NCI-H82 treated with DMSO at 0.1 percent for 48 hours (cell line): ENCODE data around the gene TSC2.

Experiments used
- DNase-seq: peaks from one replicate; lab custom pipeline; 2025; ENCODE audit not compliant: unreplicated experiment; lab: John Stamatoyannopoulos, UW

TSC2 gene

GRCh38 chr16:2042171-2042985 lies 5.4 kb upstream of the TSC2 start:
- no peak for DNase-seq

GRCh38 chr16:2042986-2043666 lies 4.7 kb upstream of the TSC2 start:
- DNase-seq = no peak

- no peak for DNase-seq
Measured at GRCh38 chr16:2043667-2044451, 3.9 kb upstream of the TSC2 start.

GRCh38 chr16:2044541-2044940 lies 3.2 kb upstream of the TSC2 start:
- DNase-seq = no peak

- no peak for DNase-seq
Measured at GRCh38 chr16:2045965-2046892, 1.6 kb upstream of the TSC2 start.

GRCh38 chr16:2046893-2047329 lies 874 bp upstream of the TSC2 start:
- no peak for DNase-seq

GRCh38 chr16:2048116-2048543 lies 345 bp downstream of the TSC2 start:
- DNase-seq = no peak

GRCh38 chr16:2053211-2053610 lies 5.4 kb downstream of the TSC2 start:
- DNase-seq = no peak

GRCh38 chr16:2053897-2054296 lies 6.1 kb downstream of the TSC2 start:
- no peak for DNase-seq

GRCh38 chr16:2054543-2055245 lies 6.9 kb downstream of the TSC2 start:
- no peak for DNase-seq

GRCh38 chr16:2056077-2056476 lies 8.3 kb downstream of the TSC2 start:
- DNase-seq = no peak

GRCh38 chr16:2056681-2057407 lies 9.1 kb downstream of the TSC2 start:
- no peak for DNase-seq

- DNase-seq = no peak
Measured at GRCh38 chr16:2057438-2057837, 9.7 kb downstream of the TSC2 start.

- DNase-seq = no peak
Measured at GRCh38 chr16:2058420-2058819, 10.6 kb downstream of the TSC2 start.

GRCh38 chr16:2058872-2059271 lies 11.1 kb downstream of the TSC2 start:
- DNase-seq = no peak

GRCh38 chr16:2060346-2060745 lies 12.6 kb downstream of the TSC2 start:
- DNase-seq = no peak

GRCh38 chr16:2061023-2061422 lies 13.2 kb downstream of the TSC2 start:
- no peak for DNase-seq

- DNase-seq = no peak
Measured at GRCh38 chr16:2061526-2061925, 13.7 kb downstream of the TSC2 start.

GRCh38 chr16:2062801-2063200 lies 15.0 kb downstream of the TSC2 start:
- no peak for DNase-seq
